ENCODE data around the gene FGF18. TPM values are rescaled to one million over a fixed set of nuclear protein-coding genes. Genes with fewer than 3 reads are reported as not detected.

FGF18 gene
- total RNA-seq, 1 donor, result under 0.01 TPM

DNA sequence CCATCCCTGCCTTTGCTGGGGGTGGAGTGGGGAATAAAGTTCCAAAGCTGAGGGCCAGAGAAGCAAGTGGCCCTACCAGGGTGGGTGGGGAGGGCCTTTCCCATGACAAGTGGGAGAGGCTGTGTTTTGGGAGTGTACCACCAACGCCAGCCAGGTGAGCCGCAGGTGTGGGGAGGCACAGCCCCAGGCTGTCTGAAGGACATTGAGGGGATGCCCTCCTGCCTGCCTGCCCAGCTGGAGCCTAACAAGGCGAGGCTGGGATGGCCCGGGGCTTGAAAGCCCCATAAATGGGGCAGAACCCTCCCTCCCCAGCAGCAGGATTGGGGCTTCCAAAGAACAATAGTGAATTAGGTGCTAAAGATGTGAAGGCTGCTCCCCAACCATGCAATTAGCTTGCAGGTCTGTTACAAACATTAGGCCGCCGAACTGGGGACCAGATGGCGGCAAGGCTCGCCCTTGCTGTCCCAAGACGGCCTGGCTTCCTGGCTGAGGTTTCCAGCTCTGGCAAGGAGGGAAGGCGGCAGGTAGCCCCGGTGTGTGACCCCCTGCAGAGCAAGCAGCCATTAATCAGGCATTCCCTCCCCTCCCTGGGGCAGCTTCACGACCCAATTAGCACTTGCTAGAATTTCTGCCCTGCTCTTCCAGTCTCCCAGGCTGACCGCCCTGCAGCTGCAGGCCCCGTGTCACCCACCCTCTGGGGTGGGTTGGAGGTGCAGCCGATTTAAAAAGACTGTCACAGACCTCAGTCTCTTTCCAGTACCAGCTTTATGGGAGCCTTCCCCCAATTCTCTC, 42.9 kb downstream of the FGF18 start:
- Histone ChIP-seq H3K4me2 (ENCODE audit: insufficient read depth, low read length) (no peak overlapping the region), H3K79me2 (ENCODE audit: insufficient read depth, low read length) (no peaks in the 10 kb centered on the region), H3K27me3 (ENCODE audit: insufficient read depth, low read length) (peaks cover 7% of the 10 kb centered on the region), H2AFZ (ENCODE audit: low read length) (no peak overlapping the region), H3K27ac (ENCODE audit: low read depth, low read length) (no peak overlapping the region), H3K9me3 (ENCODE audit: low read depth, low read length) (no peaks in the 10 kb centered on the region), H3K4me3 (ENCODE audit: insufficient read depth, low read length) (no peak overlapping the region), H3K36me3 (ENCODE audit: insufficient read depth, low read length) (no peaks in the 10 kb centered on the region), H3K4me1 (ENCODE audit: insufficient read depth, low read length) (no peaks in the 10 kb centered on the region), H4K20me1 (ENCODE audit: insufficient read depth, low read length) (no peaks in the 10 kb centered on the region)
- TF ChIP-seq, protein P1, sequence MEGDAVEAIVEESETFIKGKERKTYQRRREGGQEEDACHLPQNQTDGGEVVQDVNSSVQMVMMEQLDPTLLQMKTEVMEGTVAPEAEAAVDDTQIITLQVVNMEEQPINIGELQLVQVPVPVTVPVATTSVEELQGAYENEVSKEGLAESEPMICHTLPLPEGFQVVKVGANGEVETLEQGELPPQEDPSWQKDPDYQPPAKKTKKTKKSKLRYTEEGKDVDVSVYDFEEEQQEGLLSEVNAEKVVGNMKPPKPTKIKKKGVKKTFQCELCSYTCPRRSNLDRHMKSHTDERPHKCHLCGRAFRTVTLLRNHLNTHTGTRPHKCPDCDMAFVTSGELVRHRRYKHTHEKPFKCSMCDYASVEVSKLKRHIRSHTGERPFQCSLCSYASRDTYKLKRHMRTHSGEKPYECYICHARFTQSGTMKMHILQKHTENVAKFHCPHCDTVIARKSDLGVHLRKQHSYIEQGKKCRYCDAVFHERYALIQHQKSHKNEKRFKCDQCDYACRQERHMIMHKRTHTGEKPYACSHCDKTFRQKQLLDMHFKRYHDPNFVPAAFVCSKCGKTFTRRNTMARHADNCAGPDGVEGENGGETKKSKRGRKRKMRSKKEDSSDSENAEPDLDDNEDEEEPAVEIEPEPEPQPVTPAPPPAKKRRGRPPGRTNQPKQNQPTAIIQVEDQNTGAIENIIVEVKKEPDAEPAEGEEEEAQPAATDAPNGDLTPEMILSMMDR (IDR thresholded peaks at IDR 0.05; ENCODE audit: extremely low read depth, low read depth, low read length), result no peak
- DNase-seq (ENCODE audit: insufficient read length, low spot score, missing footprints), result peak; percentile 80

- TF ChIP-seq, protein P1 (IDR thresholded peaks at IDR 0.05; ENCODE audit: extremely low read depth, low read depth, low read length), result no peak
- H3K27ac ChIP-seq (ENCODE audit: low read depth, low read length), result no peak overlapping the region
- H3K27me3 ChIP-seq (ENCODE audit: insufficient read depth, low read length), result peaks cover 7% of the 10 kb centered on the region
- H3K79me2 ChIP-seq (ENCODE audit: insufficient read depth, low read length), result no peaks in the 10 kb centered on the region
- H3K9me3 ChIP-seq (ENCODE audit: low read depth, low read length), result no peaks in the 10 kb centered on the region
- H3K4me2 ChIP-seq (ENCODE audit: insufficient read depth, low read length), result no peak overlapping the region
- H2AFZ ChIP-seq (ENCODE audit: low read length), result no peak overlapping the region
- H3K36me3 ChIP-seq (ENCODE audit: insufficient read depth, low read length), result no peaks in the 10 kb centered on the region
- no peak for DNase-seq (ENCODE audit: insufficient read length, low spot score, missing footprints)
- H3K4me3 ChIP-seq (ENCODE audit: insufficient read depth, low read length), result no peak overlapping the region
- H4K20me1 ChIP-seq (ENCODE audit: insufficient read depth, low read length), result no peaks in the 10 kb centered on the region
- no peaks in the 10 kb centered on the region for H3K4me1 ChIP-seq (ENCODE audit: insufficient read depth, low read length)
Observed at GRCh38 chr5:171462928-171463861, 43.7 kb downstream of the FGF18 start.

- H3K4me2 ChIP-seq (ENCODE audit: insufficient read depth, low read length), result no peak overlapping the region
- no peak overlapping the region for H2AFZ ChIP-seq (ENCODE audit: low read length)
- no peak overlapping the region for H3K4me3 ChIP-seq (ENCODE audit: insufficient read depth, low read length)
Observed at GRCh38 chr5:171463862-171464229, 44.4 kb downstream of the FGF18 start.

More at GRCh38 chr5:171463862-171464229, 44.4 kb downstream of the FGF18 start:
- Histone ChIP-seq H3K27ac (ENCODE audit: low read depth, low read length) (no peak overlapping the region), H3K4me1 (ENCODE audit: insufficient read depth, low read length) (no peaks in the 10 kb centered on the region), H3K36me3 (ENCODE audit: insufficient read depth, low read length) (no peaks in the 10 kb centered on the region), H3K9me3 (ENCODE audit: low read depth, low read length) (no peaks in the 10 kb centered on the region), H3K79me2 (ENCODE audit: insufficient read depth, low read length) (no peaks in the 10 kb centered on the region), H3K27me3 (ENCODE audit: insufficient read depth, low read length) (peaks cover 7% of the 10 kb centered on the region), H4K20me1 (ENCODE audit: insufficient read depth, low read length) (no peaks in the 10 kb centered on the region)
- TF ChIP-seq, protein P1 (IDR thresholded peaks at IDR 0.05; ENCODE audit: extremely low read depth, low read depth, low read length), result no peak
- DNase-seq (ENCODE audit: insufficient read length, low spot score, missing footprints), result no peak
